NCI-H2081 treated with DMSO at 0.1 percent for 48 hours (cell line): ENCODE results near the gene ATR.
A peak's percentile ranks its signal among the peaks of the same experiment; 100 is the strongest.
"Not testable (repeated sequence)": the region's sequence is repeated elsewhere in the genome, so short reads cannot be mapped to it uniquely, and the experiment has no call there.

Experiments used
- DNase-seq: peaks from one replicate; lab custom pipeline; 2025; lab: John Stamatoyannopoulos, UW

Gene ATR

GRCh38 chr3:142595141-142595540 lies 16.6 kb upstream of the ATR start:
- DNase-seq, result no peak

DNA sequence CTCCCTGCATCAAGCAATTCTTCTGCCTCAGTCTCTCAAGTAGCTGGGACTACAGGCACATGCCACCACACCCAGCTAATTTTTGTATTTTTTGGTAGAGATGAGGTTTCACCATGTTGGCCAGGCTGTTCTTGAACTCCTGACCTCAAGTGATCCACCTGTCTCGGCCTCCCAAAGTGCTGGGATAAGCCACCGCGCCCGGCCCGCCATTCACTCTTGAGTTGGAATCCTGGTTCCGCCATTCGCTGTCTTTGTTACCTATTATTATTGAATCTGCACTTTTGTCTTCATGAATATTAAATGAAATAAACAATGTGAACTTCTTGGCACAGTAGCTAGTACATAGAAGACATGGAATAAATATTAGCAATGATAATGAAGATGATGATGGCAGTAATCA lies 13.7 kb upstream of the ATR start:
- not testable (repeated sequence) for DNase-seq

GRCh38 chr3:142588703-142589102 lies 10.2 kb upstream of the ATR start:
- DNase-seq, result no peak

- DNase-seq, result peak; percentile 71
Observed at GRCh38 chr3:142586803-142587406, 8.4 kb upstream of the ATR start.

GRCh38 chr3:142581070-142581469 lies 2.5 kb upstream of the ATR start:
- not testable (repeated sequence) for DNase-seq

- no peak for DNase-seq
Observed at GRCh38 chr3:142580061-142580423, 1.5 kb upstream of the ATR start.

DNA sequence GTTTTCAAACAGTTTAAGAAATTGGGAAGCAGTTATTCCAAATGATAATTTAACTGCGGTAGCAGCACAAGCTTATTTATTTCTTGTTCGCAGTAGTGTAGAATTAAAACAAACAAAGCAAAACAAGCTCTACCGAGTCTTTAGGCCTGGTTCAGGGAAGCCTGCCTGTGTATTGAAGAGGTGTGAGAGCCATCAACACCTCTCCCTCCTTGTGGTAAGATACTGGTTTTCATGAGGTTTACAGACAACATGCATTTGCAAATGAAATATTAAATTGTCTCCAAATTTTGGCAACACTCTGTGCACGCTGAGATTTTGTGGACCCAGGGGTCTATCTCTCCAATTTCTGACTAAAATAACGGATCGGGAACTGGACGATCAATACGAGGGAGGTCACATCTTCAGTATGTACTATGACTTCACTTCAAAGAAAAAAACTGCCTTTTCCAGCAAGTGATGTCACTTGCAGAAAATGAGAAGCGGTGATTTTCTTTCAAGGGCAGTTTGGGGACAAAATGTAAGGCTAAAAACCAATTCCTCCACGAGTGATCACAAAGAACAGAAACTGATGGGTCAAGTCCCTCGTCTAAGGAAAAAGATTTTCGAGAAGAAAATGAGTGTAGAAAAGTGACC lies 721 bp downstream of the ATR start:
- DNase-seq, result no peak

DNA sequence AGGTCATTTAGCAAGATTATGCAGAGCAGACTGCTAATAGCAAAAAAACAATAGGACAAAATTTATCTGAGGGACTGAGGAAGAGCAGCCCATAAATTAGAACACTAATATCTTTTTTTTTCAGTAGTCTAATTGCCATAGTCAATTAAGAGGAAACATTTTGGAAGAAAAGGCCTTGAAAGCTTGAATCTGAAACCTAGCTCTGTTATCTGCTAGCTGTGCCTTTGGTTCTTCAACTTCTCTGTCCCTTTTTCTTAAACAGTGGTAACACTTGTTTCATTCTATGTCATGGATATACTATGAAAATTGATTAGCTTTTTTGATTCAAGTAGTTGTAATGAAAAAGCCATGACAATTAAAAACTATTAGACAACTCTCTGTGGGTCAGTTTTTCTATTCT lies 1.7 kb downstream of the ATR start:
- DNase-seq, result no peak

- no peak for DNase-seq
Observed at GRCh38 chr3:142574665-142575064, 3.9 kb downstream of the ATR start.

- DNase-seq, result not testable (repeated sequence)
Observed at GRCh38 chr3:142574223-142574622, 4.3 kb downstream of the ATR start.

DNA sequence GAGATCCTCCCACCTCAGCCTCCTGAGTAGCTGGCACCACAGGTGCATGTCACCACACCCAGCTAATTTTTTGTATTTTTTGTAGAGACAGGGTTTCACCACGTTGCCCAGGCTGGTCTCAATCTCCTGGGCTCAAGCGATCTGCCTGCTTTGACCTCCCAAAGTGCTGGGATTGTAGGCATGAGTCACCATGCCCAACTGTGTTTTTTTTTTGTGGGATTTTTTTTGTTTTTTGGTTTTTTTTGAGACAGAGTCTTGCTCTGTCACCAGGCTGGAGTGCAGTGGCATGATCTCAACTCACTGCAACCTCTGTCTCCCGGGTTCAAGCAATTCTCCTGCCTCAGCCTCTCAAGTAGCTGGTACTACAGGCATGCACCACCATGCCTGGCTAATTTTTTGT lies 9.1 kb downstream of the ATR start:
- not testable (repeated sequence) for DNase-seq

DNA sequence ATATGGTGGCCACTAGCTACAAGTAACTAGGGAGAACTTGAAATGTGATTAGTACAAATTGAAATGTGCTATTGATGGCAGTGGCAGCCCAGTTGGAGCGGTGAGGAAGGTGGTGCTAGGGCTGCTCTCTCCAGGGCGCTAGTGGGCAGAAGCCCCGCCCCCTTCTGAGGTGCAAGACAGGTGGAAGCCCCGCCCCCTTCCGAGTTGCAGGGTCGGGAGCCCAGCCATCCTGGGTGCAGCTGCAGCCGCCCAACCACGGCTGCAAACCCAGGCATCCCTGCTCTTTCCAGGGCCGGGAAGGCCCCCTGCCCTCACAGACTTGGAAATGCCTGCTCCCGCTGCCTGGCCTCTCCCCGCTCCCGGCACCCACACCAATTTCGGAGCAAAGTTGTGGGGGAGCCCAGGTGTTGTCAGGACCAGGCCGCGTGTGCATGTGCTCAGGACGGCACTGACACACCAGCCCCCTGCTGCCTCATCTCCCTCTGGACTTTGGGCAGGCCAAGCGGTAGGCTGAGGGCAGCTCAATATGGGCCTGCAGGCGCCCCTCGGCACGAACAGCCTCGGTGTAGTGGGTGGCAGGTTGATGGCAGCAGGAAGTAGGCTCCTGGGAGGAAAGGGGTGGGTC lies 10.0 kb downstream of the ATR start:
- no peak for DNase-seq

GRCh38 chr3:142566096-142566495 lies 12.4 kb downstream of the ATR start:
- DNase-seq, result no peak

- no peak for DNase-seq
Observed at GRCh38 chr3:142563496-142563997, 15.0 kb downstream of the ATR start.

DNA sequence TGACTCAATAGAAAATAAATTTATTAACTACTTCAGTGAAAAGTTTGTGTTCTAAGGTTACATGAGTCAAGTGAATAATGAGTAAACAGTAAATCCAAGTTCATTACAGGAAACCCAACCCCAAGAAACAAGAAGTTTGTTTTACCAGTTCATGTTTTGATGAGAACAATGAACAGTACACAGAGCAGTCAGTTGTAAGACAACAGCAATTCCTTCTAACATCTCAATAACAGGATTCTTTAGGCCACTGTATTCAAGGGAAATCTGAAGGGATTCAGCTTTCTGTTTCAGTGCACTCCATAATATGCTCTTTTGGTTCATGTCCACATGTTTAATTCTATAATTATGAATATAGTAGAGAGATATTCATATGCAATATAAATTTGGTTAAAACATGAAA lies 18.4 kb downstream of the ATR start:
- no peak for DNase-seq

- no peak for DNase-seq
Observed at GRCh38 chr3:142553741-142554140, 24.8 kb downstream of the ATR start.

DNA sequence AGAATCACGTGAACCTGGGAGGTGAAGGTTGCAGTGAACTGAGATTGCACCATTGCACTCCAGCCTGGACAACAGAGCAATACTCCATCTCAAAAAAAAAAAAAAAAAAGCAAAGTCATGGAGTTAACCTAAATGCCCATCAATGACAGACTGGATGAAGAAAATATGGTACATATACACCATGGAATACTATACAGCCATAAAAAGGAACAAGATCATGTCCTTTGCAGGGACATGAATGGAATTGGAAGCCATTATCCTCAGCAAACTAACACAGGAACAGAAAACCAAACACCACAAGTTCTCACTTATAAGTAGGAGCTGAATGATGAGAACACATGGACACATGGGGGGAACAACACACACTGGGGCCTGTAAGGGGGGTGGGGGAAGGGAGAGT lies 26.0 kb downstream of the ATR start:
- DNase-seq, result not testable (repeated sequence)

GRCh38 chr3:142549986-142550385 lies 28.5 kb downstream of the ATR start:
- DNase-seq, result no peak

GRCh38 chr3:142543307-142543706 lies 35.2 kb downstream of the ATR start:
- DNase-seq, result no peak

GRCh38 chr3:142542054-142542453 lies 36.5 kb downstream of the ATR start:
- no peak for DNase-seq

DNA sequence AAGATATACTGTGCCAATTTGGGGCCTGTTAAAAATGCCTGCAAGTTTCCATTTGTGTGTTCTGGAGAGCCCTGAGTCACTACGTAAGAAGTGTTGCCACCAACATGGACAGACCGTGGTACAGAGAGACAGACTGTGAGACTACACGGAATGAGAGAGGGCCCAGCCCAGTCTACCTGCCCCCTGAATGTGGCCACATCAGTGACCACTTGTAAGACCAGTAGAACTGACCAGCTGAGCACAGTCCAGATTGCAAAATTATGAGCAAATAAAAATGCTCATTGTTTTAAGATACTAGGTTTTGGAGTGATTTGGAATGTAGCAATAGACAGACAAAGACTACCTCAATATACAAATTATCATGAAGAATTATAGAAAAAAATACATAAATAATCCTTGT lies 42.0 kb downstream of the ATR start:
- DNase-seq, result no peak

- no peak for DNase-seq
Observed at GRCh38 chr3:142534543-142534942, 44.0 kb downstream of the ATR start.

DNA sequence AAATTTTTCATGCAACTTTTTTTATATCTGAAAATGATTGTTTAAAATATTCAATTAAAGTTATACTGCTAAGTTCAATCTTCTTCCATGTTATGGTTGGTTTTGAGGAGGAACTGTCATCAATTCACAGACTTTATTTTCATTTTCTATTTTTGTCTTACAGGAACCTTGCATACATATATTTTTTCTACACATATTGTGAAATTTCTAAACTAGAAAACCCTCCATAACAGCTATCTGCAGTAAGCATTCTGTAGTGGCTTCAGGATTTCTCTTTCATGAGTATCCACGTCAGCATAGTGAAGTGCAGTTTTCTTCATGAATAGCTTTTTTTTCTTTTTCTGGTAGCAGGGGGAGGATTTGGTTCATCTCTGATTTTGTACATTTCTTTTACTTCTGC lies 48.2 kb downstream of the ATR start:
- no peak for DNase-seq
